Heart left ventricle (tissue), 13 donors: ENCODE results near the gene TBCD.

ENCODE experiments used
- POLR2A ChIP-seq, 2 donors: fragments of 450-650 bp; IDR thresholded peaks; one replicate each; pipeline ENCODE4 v1.6.1; 2017; ENCODE audit warnings: antibody characterized with exemption in 2 of 2, mild to moderate bottlenecking in 2 of 2, moderate library complexity in 2 of 2
- TF ChIP-seq, protein P1 (sequence below), 12 donors: fragments of 200-600 bp; sonication (generic) in 4 of 12; IDR thresholded peaks; one replicate each; pipeline versions ENCODE4 v1.5.0 to v1.8.0; 2018 to 2022; ENCODE audit warnings: antibody characterized with exemption in 12 of 12, mild to moderate bottlenecking in 5 of 12
- donor health status: ischemic (EF 13 %, LVEDD 7.1; RV severe dilation, severe dysfunction).
- donor health status: DM: no; HTN: yes; CAD: no.
- donor health status: DM: no; HTN: no; CAD: no.
- donor health status: ischemic (EF 25% LVEDD 6.9; RV normal size, moderate dysfunction).
- donor health status: ischemic (EF 25% LVEDD 5.7; RV mildly dilated, moderate dysfunction).
- donor health status: ischemic (EF 35%, LVEDD 5.7; RV mildly dilated, moderate dysfunction).
- donor health status: nonischemic (EF 11% LVEDD 7.7; RV severe dilation, severe dysfunction).
- donor health status: DM: yes; HTN: yes; CAD: no.
- donor health status: PGD.
- donor health status: ischemic (EF 29% LVEDD 5.4; RV normal size, mild dysfunction).
- donor health status: nonischemic (EF 23%, LVEDD 6.1; RV moderate dilation, normal function).

DNA sequence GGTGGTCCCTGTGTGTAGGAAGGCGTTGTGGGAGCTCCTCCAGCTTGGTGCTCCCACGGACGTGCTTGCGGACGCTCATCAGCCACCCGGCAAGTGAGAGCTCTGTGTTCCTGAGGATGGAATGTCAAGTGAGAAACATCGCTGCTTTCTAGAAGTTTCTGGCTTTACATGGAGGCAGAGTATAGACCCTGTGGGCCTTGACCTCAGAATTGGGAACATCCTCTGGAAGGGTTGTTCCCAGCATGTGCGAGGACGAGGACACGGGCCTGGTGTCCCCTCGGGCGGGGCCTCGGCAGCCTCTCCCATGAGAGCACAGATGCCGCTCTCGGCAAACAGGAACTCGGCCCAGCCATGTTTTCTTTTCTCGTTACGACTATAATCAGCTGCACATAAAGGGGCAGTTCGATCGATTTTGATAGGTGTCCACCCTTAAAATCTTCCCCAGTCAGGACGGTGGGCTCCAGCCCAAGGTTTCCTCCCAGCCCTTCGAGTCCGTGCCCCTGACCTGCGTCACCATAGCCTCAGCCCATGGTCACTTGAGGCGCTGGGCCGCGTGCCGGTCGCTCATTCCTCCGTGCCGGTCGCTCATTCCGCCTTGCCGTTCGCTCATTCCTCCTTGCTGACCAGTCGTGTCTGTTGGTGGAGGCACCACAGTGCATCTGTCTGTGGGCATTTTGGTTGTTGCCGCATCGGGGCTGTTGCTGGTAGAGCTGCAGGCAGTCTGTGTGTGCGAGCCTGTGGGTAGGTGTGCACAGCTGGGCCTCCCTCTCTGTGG lies 179.2 kb downstream of the TBCD start:
- TF ChIP-seq, protein P1, sequence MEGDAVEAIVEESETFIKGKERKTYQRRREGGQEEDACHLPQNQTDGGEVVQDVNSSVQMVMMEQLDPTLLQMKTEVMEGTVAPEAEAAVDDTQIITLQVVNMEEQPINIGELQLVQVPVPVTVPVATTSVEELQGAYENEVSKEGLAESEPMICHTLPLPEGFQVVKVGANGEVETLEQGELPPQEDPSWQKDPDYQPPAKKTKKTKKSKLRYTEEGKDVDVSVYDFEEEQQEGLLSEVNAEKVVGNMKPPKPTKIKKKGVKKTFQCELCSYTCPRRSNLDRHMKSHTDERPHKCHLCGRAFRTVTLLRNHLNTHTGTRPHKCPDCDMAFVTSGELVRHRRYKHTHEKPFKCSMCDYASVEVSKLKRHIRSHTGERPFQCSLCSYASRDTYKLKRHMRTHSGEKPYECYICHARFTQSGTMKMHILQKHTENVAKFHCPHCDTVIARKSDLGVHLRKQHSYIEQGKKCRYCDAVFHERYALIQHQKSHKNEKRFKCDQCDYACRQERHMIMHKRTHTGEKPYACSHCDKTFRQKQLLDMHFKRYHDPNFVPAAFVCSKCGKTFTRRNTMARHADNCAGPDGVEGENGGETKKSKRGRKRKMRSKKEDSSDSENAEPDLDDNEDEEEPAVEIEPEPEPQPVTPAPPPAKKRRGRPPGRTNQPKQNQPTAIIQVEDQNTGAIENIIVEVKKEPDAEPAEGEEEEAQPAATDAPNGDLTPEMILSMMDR (IDR thresholded peaks at IDR 0.05): no peak
- TF ChIP-seq POLR2A (IDR thresholded peaks at IDR 0.05): no peak
